Measurements from ENCODE around the gene LRP4. TPM values are rescaled to one million over a fixed set of nuclear protein-coding genes. Genes with fewer than 3 reads are reported as not detected.

The LRP4 gene
- polyA plus RNA-seq, result 2.3 to 5.2 TPM (median 3.4 TPM) in 3 replicates
- polyA plus RNA-seq (2011; ENCODE audit: low read depth), result 3.4 TPM
- polyA plus RNA-seq (2011; cell fraction: cytosol; rRNA removed), result 1.6 and 1.8 TPM in 2 replicates
- 12.4 and 13.2 TPM in 2 replicates for polyA plus RNA-seq (2011; cell fraction: nucleus; rRNA removed)
- polyA plus RNA-seq (2012; ENCODE audit: low replicate concordance), result 4.5 and 5.6 TPM in 2 replicates
- polyA minus RNA-seq, result 9.4 to 19.5 TPM (median 12.3 TPM) in 3 replicates
- 11.3 TPM for polyA minus RNA-seq (2011; cell fraction: cytosol; rRNA and poly(A)+ RNA removed)
- polyA minus RNA-seq (2011; cell fraction: nucleus; rRNA and poly(A)+ RNA removed), result 11.1 and 16.4 TPM in 2 replicates

- DNase-seq (ENCODE audit: low read depth, low spot score), result no peak
Measured at GRCh38 chr11:46918083-46918787, at the start of gene LRP4. TSS of gene LRP4 (minus strand) at chr11:46918550. CDS start at chr11:46918379, 171 bp downstream.

GRCh38 chr11:46967962-46968361, 49.6 kb upstream of the LRP4 start:
- H4K20me1 ChIP-seq (ENCODE audit: control insufficient read depth, extremely low read depth, insufficient read depth, low read length), result no peaks in the 10 kb centered on the region
- H3K9me1 ChIP-seq (ENCODE audit: control insufficient read depth, extremely low read depth, insufficient read depth, low read length), result no peaks in the 10 kb centered on the region
- H3K4me1 ChIP-seq (ENCODE audit: control insufficient read depth, extremely low read depth, insufficient read depth, low read length), result no peaks in the 10 kb centered on the region
- H3K27ac ChIP-seq (ENCODE audit: control insufficient read depth, insufficient read depth, low read length), result no peak overlapping the region
- no peaks in the 10 kb centered on the region for H3K79me2 ChIP-seq (ENCODE audit: control insufficient read depth, insufficient read depth, low read length)
- no peaks in the 10 kb centered on the region for H3K36me3 ChIP-seq (ENCODE audit: control insufficient read depth in 2 of 2, extremely low read depth in 1 of 2, insufficient read depth in 2 of 2, low read length in 2 of 2)
- no peak overlapping the region for H3K4me2 ChIP-seq (ENCODE audit: control insufficient read depth, extremely low read depth, insufficient read depth, low read depth, low read length)
- dilution Hi-C loops (cut with MboI; ENCODE audit: extremely low pct_ligation_motif_present, low sequenced_read_pairs), result no loop called here
- no peak overlapping the region for H2AFZ ChIP-seq (ENCODE audit: control insufficient read depth, low read length)
- TF ChIP-seq CTCF (optimal IDR thresholded peaks at IDR 0.05 in 1 of 3, IDR thresholded peaks at IDR 0.05 in 1 of 3, conservative IDR thresholded peaks at IDR 0.05 in 1 of 3; ENCODE audit: extremely low read depth in 1 of 3, insufficient read depth in 2 of 3, low read length in 3 of 3) (no peak), EZH2 (IDR thresholded peaks at IDR 0.05; ENCODE audit: low read length) (no peak)
- no peak overlapping the region for H3K4me3 ChIP-seq (ENCODE audit: control insufficient read depth in 2 of 3, extremely low read depth in 1 of 3, insufficient read depth in 2 of 3, low read depth in 1 of 3, low read length in 3 of 3)
- no peak overlapping the region for H3K9ac ChIP-seq (ENCODE audit: control insufficient read depth, extremely low read depth, insufficient read depth, low read length)
- FAIRE-seq (no peak), DNase-seq (ENCODE audit: low read depth, low spot score) (no peak)
- H3K9me3 ChIP-seq (ENCODE audit: control insufficient read depth, low read depth, low read length), result no peaks in the 10 kb centered on the region
- H3K27me3 ChIP-seq (ENCODE audit: control insufficient read depth, extremely low read depth, insufficient read depth, low read length), result no peaks in the 10 kb centered on the region

More at GRCh38 chr11:46918083-46918787, at the start of gene LRP4:
- no peak for FAIRE-seq
- no peaks in the 10 kb centered on the region for H3K79me2 ChIP-seq (ENCODE audit: control insufficient read depth, insufficient read depth, low read length)
- H3K9ac ChIP-seq (ENCODE audit: control insufficient read depth, extremely low read depth, insufficient read depth, low read length), result peak within 1 kb of the TSS; percentile 81
- peak within 1 kb of the TSS; percentile 51 to 84 (median 83) for H3K4me3 ChIP-seq (ENCODE audit: control insufficient read depth in 2 of 3, extremely low read depth in 1 of 3, insufficient read depth in 2 of 3, low read depth in 1 of 3, low read length in 3 of 3)
- dilution Hi-C loops (cut with MboI; ENCODE audit: extremely low pct_ligation_motif_present, low sequenced_read_pairs), result no loop called here
- H4K20me1 ChIP-seq (ENCODE audit: control insufficient read depth, extremely low read depth, insufficient read depth, low read length), result no peaks in the 10 kb centered on the region
- H3K4me1 ChIP-seq (ENCODE audit: control insufficient read depth, extremely low read depth, insufficient read depth, low read length), result peaks cover 53% of the 10 kb centered on the region
- no peaks in the 10 kb centered on the region for H3K9me3 ChIP-seq (ENCODE audit: control insufficient read depth, low read depth, low read length)
- TF ChIP-seq CTCF (optimal IDR thresholded peaks at IDR 0.05 in 1 of 3, IDR thresholded peaks at IDR 0.05 in 1 of 3, conservative IDR thresholded peaks at IDR 0.05 in 1 of 3; ENCODE audit: extremely low read depth in 1 of 3, insufficient read depth in 2 of 3, low read length in 3 of 3) (no peak), EZH2 (IDR thresholded peaks at IDR 0.05; ENCODE audit: low read length) (no peak)
- H3K27ac ChIP-seq (ENCODE audit: control insufficient read depth, insufficient read depth, low read length), result peak within 1 kb of the TSS; percentile 78
- no peaks in the 10 kb centered on the region for H3K9me1 ChIP-seq (ENCODE audit: control insufficient read depth, extremely low read depth, insufficient read depth, low read length)
- H3K4me2 ChIP-seq (ENCODE audit: control insufficient read depth, extremely low read depth, insufficient read depth, low read depth, low read length), result peak within 1 kb of the TSS; percentile 93
- H3K27me3 ChIP-seq (ENCODE audit: control insufficient read depth, extremely low read depth, insufficient read depth, low read length), result no peaks in the 10 kb centered on the region
- H3K36me3 ChIP-seq (ENCODE audit: control insufficient read depth in 2 of 2, extremely low read depth in 1 of 2, insufficient read depth in 2 of 2, low read length in 2 of 2), result no peaks in the 10 kb centered on the region
- peak within 1 kb of the TSS; percentile 72 for H2AFZ ChIP-seq (ENCODE audit: control insufficient read depth, low read length)

All from keratinocyte (primary cell).